H1 (cell line): ENCODE data around the gene EFCAB3. TPM values are rescaled to one million over a fixed set of nuclear protein-coding genes. Genes with fewer than 3 reads are reported as not detected.

Experiments used
- ASH2L ChIP-seq: fragments of 200-600, 300-600 bp; sonication (generic); IDR thresholded peaks from one replicate; pipeline ENCODE4 v1.7.1; 2017; ENCODE audit warnings: low read length
- BCL11A ChIP-seq, 2 experiments: IDR thresholded peaks; one replicate each; pipeline ENCODE4 v1.6.1; 2011; ENCODE audit warnings: low read depth in 2 of 2, low read length in 2 of 2, mild to moderate bottlenecking in 2 of 2
- CHD2 ChIP-seq: IDR thresholded peaks from 2 replicates; pipeline ENCODE4 v1.6.1; 2012; ENCODE audit warnings: low read length, improper control_type of control experiment
- CHD7 ChIP-seq: fragments of 300-600 bp; sonication (generic); IDR thresholded peaks from 2 replicates; pipeline ENCODE4 v1.7.1; 2012; ENCODE audit warnings: low read length, moderate library complexity, mild to moderate bottlenecking, inconsistent platforms; ENCODE audit not compliant: insufficient replicate concordance
- EZH2 ChIP-seq: fragments of 200-600 bp; sonication (generic); IDR thresholded peaks from 2 replicates; pipeline ENCODE4 v1.7.1; 2012; ENCODE audit warnings: low read depth, mild to moderate bottlenecking, moderate library complexity, low read length, inconsistent platforms; ENCODE audit not compliant: severe bottlenecking
- JUND ChIP-seq: IDR thresholded peaks from 2 replicates; pipeline ENCODE4 v1.6.1; 2011; ENCODE audit warnings: mild to moderate bottlenecking, improper control_type of control experiment, low read length
- RFX5 ChIP-seq: IDR thresholded peaks from 2 replicates; pipeline ENCODE4 v1.6.1; 2011; ENCODE audit warnings: low read depth, low read length, improper control_type of control experiment, borderline replicate concordance
- TEAD4 ChIP-seq: IDR thresholded peaks from 2 replicates; pipeline ENCODE4 v1.6.1; 2012; ENCODE audit warnings: low read depth, low read length, inconsistent platforms, mixed read lengths
- polyA plus RNA-seq, 7 experiments: library from polyadenylated mRNA; depleted of rRNA in 3 of 7; stranded (reverse) in 5 of 7; unstranded in 2 of 7; fragments of >200 nt in 5 of 7; fragments of 200-250 nt in 2 of 7; gene quantifications; 1 replicate in 5 of 7; 2 replicates in 1 of 7; 4 replicates in 1 of 7; pipeline versions ENCODE4 v1.2.1 to v1.2.3, GENCODE V29; 2011 to 2013; ENCODE audit warnings: missing spikeins in 2 of 7, mixed read lengths in 2 of 7
- total RNA-seq: library from RNA; stranded (reverse); fragmentation: NEBNext Ultra II Directional; extraction: Animal tissue kit (Norgen Biotek cat#: 25700); gene quantifications from 2 replicates; pipeline ENCODE4 v1.2.1, GENCODE V29; 2021
- TF ChIP-seq, protein P1 (sequence below): IDR thresholded peaks from 2 replicates; pipeline ENCODE4 v1.6.1; 2012; ENCODE audit warnings: low read length, inconsistent platforms
- TF ChIP-seq, protein P2 (sequence below): IDR thresholded peaks from 2 replicates; pipeline ENCODE4 v1.6.1; 2012; ENCODE audit warnings: inconsistent platforms

Gene EFCAB3
- total and polyA plus RNA-seq, 2 of the 8 experiments (the other 6 are each of a cell fraction or from before 2014, with no cell fraction given) = not detected

- TF ChIP-seq CHD7 (no peak), JUND (no peak), ASH2L (no peak), BCL11A (IDR thresholded peaks at IDR 0.05; ENCODE audit: low read depth in 2 of 2, low read length in 2 of 2) (no peak), RFX5 (no peak), EZH2 (no peak), TEAD4 (no peak), CHD2 (no peak)
- TF ChIP-seq, protein P1, sequence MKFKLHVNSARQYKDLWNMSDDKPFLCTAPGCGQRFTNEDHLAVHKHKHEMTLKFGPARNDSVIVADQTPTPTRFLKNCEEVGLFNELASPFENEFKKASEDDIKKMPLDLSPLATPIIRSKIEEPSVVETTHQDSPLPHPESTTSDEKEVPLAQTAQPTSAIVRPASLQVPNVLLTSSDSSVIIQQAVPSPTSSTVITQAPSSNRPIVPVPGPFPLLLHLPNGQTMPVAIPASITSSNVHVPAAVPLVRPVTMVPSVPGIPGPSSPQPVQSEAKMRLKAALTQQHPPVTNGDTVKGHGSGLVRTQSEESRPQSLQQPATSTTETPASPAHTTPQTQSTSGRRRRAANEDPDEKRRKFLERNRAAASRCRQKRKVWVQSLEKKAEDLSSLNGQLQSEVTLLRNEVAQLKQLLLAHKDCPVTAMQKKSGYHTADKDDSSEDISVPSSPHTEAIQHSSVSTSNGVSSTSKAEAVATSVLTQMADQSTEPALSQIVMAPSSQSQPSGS = no peak
- TF ChIP-seq, protein P2, sequence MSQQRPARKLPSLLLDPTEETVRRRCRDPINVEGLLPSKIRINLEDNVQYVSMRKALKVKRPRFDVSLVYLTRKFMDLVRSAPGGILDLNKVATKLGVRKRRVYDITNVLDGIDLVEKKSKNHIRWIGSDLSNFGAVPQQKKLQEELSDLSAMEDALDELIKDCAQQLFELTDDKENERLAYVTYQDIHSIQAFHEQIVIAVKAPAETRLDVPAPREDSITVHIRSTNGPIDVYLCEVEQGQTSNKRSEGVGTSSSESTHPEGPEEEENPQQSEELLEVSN = no peak
Measured at GRCh38 chr17:62381561-62381960, 1.2 kb downstream of the EFCAB3 start (continued).
